OCI-LY3 (cell line): Measurements from ENCODE around the gene DHX29.

Experiments
- CTCF ChIP-seq: fragments of 200-600, 300-600 bp; sonication (generic); IDR thresholded peaks from 2 replicates; pipeline ENCODE4 v1.5.1; 2014; ENCODE audit warnings: antibody characterized with exemption, low read length, low read depth
- EZH2phosphoT487 ChIP-seq: fragments of 200-600 bp; shearing (Covaris generic); IDR thresholded peaks from 2 replicates; pipeline ENCODE4 v1.6.1; 2018; ENCODE audit warnings: antibody characterized with exemption, mixed run types, low read depth

GRCh38 chr5:55276771-55277170, 30.7 kb downstream of the DHX29 start:
- TF ChIP-seq CTCF: no peak
- no peak for TF ChIP-seq EZH2phosphoT487
